ENCODE measurements around the gene CAMK1D. TPM values are rescaled to one million over a fixed set of nuclear protein-coding genes. Genes with fewer than 3 reads are reported as not detected.

The CAMK1D gene
- total RNA-seq, 1 experiment from 2014 or later = 6.3 TPM

DNA sequence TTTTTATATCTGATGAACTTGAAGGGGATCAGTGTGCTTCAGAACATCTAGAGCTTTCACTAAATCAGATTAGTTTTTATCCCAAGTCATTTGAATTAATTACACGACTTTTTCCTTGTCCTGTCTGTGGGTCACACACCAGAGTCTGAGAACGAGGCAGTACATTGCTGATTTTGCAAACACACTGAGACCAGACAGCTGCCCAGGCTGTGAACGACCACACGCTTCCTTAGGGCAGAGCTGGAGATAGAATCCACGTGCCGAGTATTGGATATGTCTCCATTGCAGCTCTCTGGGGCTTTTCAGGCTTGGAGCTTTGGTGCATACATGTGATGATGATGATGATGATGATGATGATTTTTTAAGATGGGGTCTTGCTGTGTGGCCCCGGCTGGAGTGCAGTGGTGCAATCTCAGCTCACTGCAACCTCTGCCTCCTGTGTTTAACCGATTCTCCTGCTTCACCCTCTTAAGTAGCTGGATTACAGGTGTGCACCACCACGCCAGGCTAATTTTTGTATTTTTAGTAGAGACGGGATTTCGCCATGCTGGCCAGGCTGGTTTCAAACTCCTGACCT is 81.1 kb downstream of the CAMK1D start:
- Mint-ChIP-seq H3K4me3 (no peak overlapping the region), H3K36me3 (ENCODE audit: insufficient read depth in 1 of 3, low read depth in 3 of 3) (peaks cover 0 to 1% (median 0%) of the 10 kb centered on the region in 3 experiments; a peak in 1 of 7 replicates), H3K4me1 (peaks cover 16 to 18% of the 10 kb centered on the region in 2 experiments), H3K9me3 (no peaks in the 10 kb centered on the region), H3K27me3 (ENCODE audit: low read depth) (no peaks in the 10 kb centered on the region), H3K27ac (peak overlapping the region in 2 of 3 experiments; percentile 14 to 45; a peak in 1 of 7 replicates)
- TF ChIP-seq, protein P1, sequence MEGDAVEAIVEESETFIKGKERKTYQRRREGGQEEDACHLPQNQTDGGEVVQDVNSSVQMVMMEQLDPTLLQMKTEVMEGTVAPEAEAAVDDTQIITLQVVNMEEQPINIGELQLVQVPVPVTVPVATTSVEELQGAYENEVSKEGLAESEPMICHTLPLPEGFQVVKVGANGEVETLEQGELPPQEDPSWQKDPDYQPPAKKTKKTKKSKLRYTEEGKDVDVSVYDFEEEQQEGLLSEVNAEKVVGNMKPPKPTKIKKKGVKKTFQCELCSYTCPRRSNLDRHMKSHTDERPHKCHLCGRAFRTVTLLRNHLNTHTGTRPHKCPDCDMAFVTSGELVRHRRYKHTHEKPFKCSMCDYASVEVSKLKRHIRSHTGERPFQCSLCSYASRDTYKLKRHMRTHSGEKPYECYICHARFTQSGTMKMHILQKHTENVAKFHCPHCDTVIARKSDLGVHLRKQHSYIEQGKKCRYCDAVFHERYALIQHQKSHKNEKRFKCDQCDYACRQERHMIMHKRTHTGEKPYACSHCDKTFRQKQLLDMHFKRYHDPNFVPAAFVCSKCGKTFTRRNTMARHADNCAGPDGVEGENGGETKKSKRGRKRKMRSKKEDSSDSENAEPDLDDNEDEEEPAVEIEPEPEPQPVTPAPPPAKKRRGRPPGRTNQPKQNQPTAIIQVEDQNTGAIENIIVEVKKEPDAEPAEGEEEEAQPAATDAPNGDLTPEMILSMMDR (conservative IDR thresholded peaks at IDR 0.05) = no peak
- Histone ChIP-seq H3K23me2 (ENCODE audit: insufficient read length, low read depth, low read length, poor library complexity, severe bottlenecking) (no peaks in the 10 kb centered on the region), H4K8ac (replicated peaks; ENCODE audit: insufficient read length, low read depth, low read length) (no peak overlapping the region), H2BK20ac (ENCODE audit: low read depth, low read length, poor library complexity, severe bottlenecking) (no peak overlapping the region), H2AFZ (ENCODE audit: low read length) (no peak overlapping the region), H2BK5ac (ENCODE audit: insufficient read length, low read length) (no peak overlapping the region), H3K79me1 (ENCODE audit: insufficient read depth, low read depth, low read length, poor library complexity, severe bottlenecking) (no peaks in the 10 kb centered on the region), H3K4me1 (ENCODE audit: insufficient read depth, low read length) (no peaks in the 10 kb centered on the region), H2BK120ac (ENCODE audit: low read depth, low read length, poor library complexity, severe bottlenecking) (no peak overlapping the region), H3K4ac (ENCODE audit: low read depth, low read length) (no peak overlapping the region), H3K9ac (ENCODE audit: extremely low read depth, insufficient read length, low read length) (no peak overlapping the region), H3K79me2 (ENCODE audit: insufficient read depth, low read length) (no peaks in the 10 kb centered on the region), H3K14ac (ENCODE audit: insufficient read depth, low read length) (no peak overlapping the region), H3K23ac (ENCODE audit: insufficient read length, low read depth, low read length) (no peak overlapping the region), H3K27ac (ENCODE audit: insufficient read length, low read depth, low read length) (no peak overlapping the region), H4K91ac (ENCODE audit: insufficient read length, low read depth, low read length) (no peak overlapping the region), H2BK12ac (ENCODE audit: insufficient read length, low read depth, low read length) (no peak overlapping the region), H2BK15ac (ENCODE audit: low read depth, low read length) (no peak overlapping the region), H4K5ac (ENCODE audit: insufficient read length, low read depth, low read length) (no peak overlapping the region), H3K56ac (ENCODE audit: insufficient read length, low read depth, low read length) (no peak overlapping the region), H4K20me1 (ENCODE audit: control insufficient read depth, insufficient read depth, insufficient read length) (peaks cover 2% of the 10 kb centered on the region), H3K18ac (ENCODE audit: insufficient read length, low read depth, low read length) (no peak overlapping the region), H3K9me3 (ENCODE audit: control insufficient read depth, low read depth, low read length) (no peaks in the 10 kb centered on the region), H2AK5ac (ENCODE audit: insufficient read length, low read length) (no peak overlapping the region), H3K4me2 (ENCODE audit: insufficient read depth, insufficient read length, low read length) (no peak overlapping the region), H3K27me3 (ENCODE audit: insufficient read depth, low read length) (no peaks in the 10 kb centered on the region), H3T11ph (ENCODE audit: low read length) (no peak overlapping the region)
- DNase-seq = no peak
- WGBS (ENCODE audit: extremely low coverage, insufficient read length, low lambda C conversion rate) = no CpG with 5 or more reads among the region's 11 CpGs

All from H9 (cell line).